Upper lobe of left lung (tissue), 4 donors: Measurements from ENCODE around the gene PRKG1.

Source experiments
- EP300 ChIP-seq, 4 donors: sonication (generic); formaldehyde crosslinking; IDR thresholded peaks; one replicate each; pipeline ENCODE4 v1.5.1; 2017; ENCODE audit warnings: antibody characterized with exemption in 4 of 4, control low read depth in 2 of 4
- POLR2A ChIP-seq, 4 donors: fragments of 450-650 bp; IDR thresholded peaks; one replicate each; pipeline ENCODE4 v1.5.1; 2016 to 2017; ENCODE audit warnings: antibody characterized with exemption in 4 of 4, mild to moderate bottlenecking in 2 of 4
- POLR2AphosphoS5 ChIP-seq, 2 donors: sonication (generic); formaldehyde crosslinking; IDR thresholded peaks; one replicate each; pipeline ENCODE4 v1.5.1; 2017; ENCODE audit warnings: antibody characterized with exemption in 2 of 2
- TF ChIP-seq, protein P1 (sequence below), 6 experiments: fragments of 450-650 bp in 4 of 6; fragments of 200-600 bp in 2 of 6; sonication (generic) in 2 of 6; IDR thresholded peaks; one replicate each; pipeline ENCODE4 v1.5.1; 2016 to 2019; ENCODE audit warnings: antibody characterized with exemption in 6 of 6

DNA sequence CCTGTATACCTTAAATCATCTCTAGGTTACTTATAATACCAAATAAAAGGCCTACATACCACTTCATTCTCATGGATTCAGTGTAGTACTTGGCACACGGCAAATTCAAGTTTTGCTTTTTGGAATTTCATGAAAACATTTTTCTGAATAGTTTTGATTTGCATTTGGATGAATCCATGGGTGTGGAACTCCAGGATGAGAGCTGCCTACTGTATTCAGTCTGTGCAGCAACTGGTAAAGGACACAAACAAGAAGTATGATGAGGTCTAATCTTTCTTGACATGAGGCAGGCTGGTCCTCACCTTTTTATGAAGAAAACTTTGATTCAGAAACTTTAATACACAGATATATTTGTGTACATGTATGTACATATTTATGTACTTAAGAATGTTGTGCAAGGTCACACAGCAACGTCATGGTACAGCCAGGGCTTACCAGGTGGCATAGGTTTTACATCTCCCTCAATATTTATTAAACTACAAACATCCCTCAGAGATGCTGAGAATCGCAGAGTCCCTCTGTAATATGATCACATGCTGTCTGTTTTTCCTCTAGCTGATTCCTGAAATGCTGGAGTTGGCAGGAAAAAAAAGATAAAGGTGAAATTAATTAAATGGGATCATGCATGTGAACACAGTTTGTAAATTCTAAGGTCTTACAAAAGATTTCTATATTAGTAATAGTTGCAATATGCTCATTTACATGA is 239.6 kb downstream of the PRKG1 start:
- TF ChIP-seq POLR2A (IDR thresholded peaks at IDR 0.05) (no peak), EP300 (IDR thresholded peaks at IDR 0.05) (no peak), POLR2AphosphoS5 (IDR thresholded peaks at IDR 0.05) (no peak)
- TF ChIP-seq, protein P1, sequence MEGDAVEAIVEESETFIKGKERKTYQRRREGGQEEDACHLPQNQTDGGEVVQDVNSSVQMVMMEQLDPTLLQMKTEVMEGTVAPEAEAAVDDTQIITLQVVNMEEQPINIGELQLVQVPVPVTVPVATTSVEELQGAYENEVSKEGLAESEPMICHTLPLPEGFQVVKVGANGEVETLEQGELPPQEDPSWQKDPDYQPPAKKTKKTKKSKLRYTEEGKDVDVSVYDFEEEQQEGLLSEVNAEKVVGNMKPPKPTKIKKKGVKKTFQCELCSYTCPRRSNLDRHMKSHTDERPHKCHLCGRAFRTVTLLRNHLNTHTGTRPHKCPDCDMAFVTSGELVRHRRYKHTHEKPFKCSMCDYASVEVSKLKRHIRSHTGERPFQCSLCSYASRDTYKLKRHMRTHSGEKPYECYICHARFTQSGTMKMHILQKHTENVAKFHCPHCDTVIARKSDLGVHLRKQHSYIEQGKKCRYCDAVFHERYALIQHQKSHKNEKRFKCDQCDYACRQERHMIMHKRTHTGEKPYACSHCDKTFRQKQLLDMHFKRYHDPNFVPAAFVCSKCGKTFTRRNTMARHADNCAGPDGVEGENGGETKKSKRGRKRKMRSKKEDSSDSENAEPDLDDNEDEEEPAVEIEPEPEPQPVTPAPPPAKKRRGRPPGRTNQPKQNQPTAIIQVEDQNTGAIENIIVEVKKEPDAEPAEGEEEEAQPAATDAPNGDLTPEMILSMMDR (IDR thresholded peaks at IDR 0.05): no peak
